GM23338 (cell line): ENCODE measurements around the gene CRACDL. TPM values are rescaled to one million over a fixed set of nuclear protein-coding genes. Genes with fewer than 3 reads are reported as not detected.
A peak's percentile ranks its signal among the peaks of the same experiment; 100 is the strongest.

Source experiments
- ATAC-seq: fragments of 200-7000 bp; cut with Tn5 transposase; 3 replicates; pipeline ENCODE4 v1.9.1; 2020
- DNase-seq: peaks from one replicate; pipeline ENCODE4 v3.0.0-alpha.2; 2015; ENCODE audit warnings: low spot score
- H2AFZ ChIP-seq: fragments of 200-600 bp; sonication (generic); 2 replicates; pipeline ENCODE4 v1.8.0; 2016; ENCODE audit warnings: antibody characterized with exemption, mild to moderate bottlenecking, moderate library complexity
- H3F3A ChIP-seq: fragments of 200-600 bp; sonication (generic); replicated peaks from 2 replicates; pipeline ENCODE4 v1.8.0; 2017; ENCODE audit warnings: antibody characterized with exemption, mixed run types, low read depth
- H3K27ac ChIP-seq: fragments of 200-600 bp; sonication (generic); 2 replicates; pipeline ENCODE4 v1.6.1; 2016; ENCODE audit warnings: low read depth
- H3K27me3 ChIP-seq: fragments of 200-600 bp; sonication (generic); 2 replicates; pipeline ENCODE4 v1.8.0; 2016; ENCODE audit warnings: mild to moderate bottlenecking, mixed run types, moderate library complexity; ENCODE audit not compliant: insufficient read depth
- H3K36me3 ChIP-seq: fragments of 200-600 bp; sonication (generic); 2 replicates; pipeline ENCODE4 v1.8.0; 2016; ENCODE audit warnings: mild to moderate bottlenecking; ENCODE audit not compliant: insufficient read depth
- H3K4me1 ChIP-seq: fragments of 200-600 bp; sonication (generic); 2 replicates; pipeline ENCODE4 v1.8.0; 2016; ENCODE audit warnings: mild to moderate bottlenecking, moderate library complexity; ENCODE audit not compliant: insufficient read depth
- H3K4me2 ChIP-seq: fragments of 200-600 bp; sonication (generic); 2 replicates; pipeline ENCODE4 v1.7.1; 2017; ENCODE audit warnings: mixed run types
- H3K4me3 ChIP-seq: fragments of 200-600 bp; sonication (generic); 2 replicates; pipeline ENCODE4 v1.6.1; 2016; ENCODE audit warnings: mixed run types
- H3K79me2 ChIP-seq: fragments of 200-600 bp; sonication (generic); replicated peaks from 2 replicates; pipeline ENCODE4 v1.8.0; 2017; ENCODE audit warnings: mild to moderate bottlenecking; ENCODE audit not compliant: insufficient read depth
- H3K9me2 ChIP-seq: fragments of 200-600 bp; sonication (generic); 2 replicates; pipeline ENCODE4 v1.8.0; 2017; ENCODE audit not compliant: insufficient read depth
- H4K20me1 ChIP-seq: fragments of 200-600 bp; sonication (generic); replicated peaks from 2 replicates; pipeline ENCODE4 v1.8.0; 2017; ENCODE audit warnings: mild to moderate bottlenecking; ENCODE audit not compliant: insufficient read depth
- H3K27ac Mint-ChIP-seq: 2 replicates; pipeline ENCODE4 v1.8.0; 2020; ENCODE audit warnings: inconsistent platforms, mild to moderate bottlenecking, moderate library complexity, mixed read lengths
- H3K27me3 Mint-ChIP-seq: 3 replicates; pipeline ENCODE4 v1.8.0; 2022; ENCODE audit warnings: low read depth, mild to moderate bottlenecking, moderate library complexity, mixed read lengths, inconsistent platforms; ENCODE audit not compliant: insufficient read depth, poor library complexity
- H3K36me3 Mint-ChIP-seq: 3 replicates; pipeline ENCODE4 v1.8.0; 2021; ENCODE audit warnings: low read depth, mild to moderate bottlenecking, inconsistent platforms, moderate library complexity, mixed read lengths
- H3K4me1 Mint-ChIP-seq: 3 replicates; pipeline ENCODE4 v1.8.0; 2020; ENCODE audit warnings: mild to moderate bottlenecking, inconsistent platforms, mixed read lengths
- H3K4me3 Mint-ChIP-seq: 3 replicates; pipeline ENCODE4 v1.8.0; 2021; ENCODE audit warnings: moderate library complexity, mild to moderate bottlenecking, inconsistent platforms, mixed read lengths
- H3K9me3 Mint-ChIP-seq: 3 replicates; pipeline ENCODE4 v1.8.0; 2020; ENCODE audit warnings: moderate library complexity, mild to moderate bottlenecking, inconsistent platforms, mixed read lengths
- CREB1 ChIP-seq: fragments of 250-450 bp; sonication (Bioruptor Pico); IDR thresholded peaks from 2 replicates; pipeline ENCODE4 v1.5.0; 2020; ENCODE audit warnings: low read depth, mild to moderate bottlenecking, moderate library complexity
- EZH2 ChIP-seq: fragments of 200-600 bp; sonication (generic); IDR thresholded peaks from one replicate; pipeline ENCODE4 v1.8.0; 2017; ENCODE audit warnings: antibody characterized with exemption, mild to moderate bottlenecking, low read depth; ENCODE audit not compliant: unreplicated experiment
- EZH2phosphoT487 ChIP-seq: fragments of 200-600 bp; sonication (generic); IDR thresholded peaks from one replicate; pipeline ENCODE4 v1.8.1; 2018; ENCODE audit warnings: antibody characterized with exemption; ENCODE audit not compliant: unreplicated experiment
- JUNB ChIP-seq: IDR thresholded peaks from one replicate; pipeline ENCODE4 v1.6.1; 2016; ENCODE audit warnings: antibody characterized with exemption; ENCODE audit not compliant: unreplicated experiment
- NANOG ChIP-seq: IDR thresholded peaks from 2 replicates; pipeline ENCODE4 v1.6.1; 2016; ENCODE audit warnings: antibody characterized with exemption, borderline replicate concordance
- POLR2AphosphoS5 ChIP-seq: IDR thresholded peaks from 2 replicates; pipeline ENCODE4 v1.6.1; 2016; ENCODE audit warnings: antibody characterized with exemption, low read depth
- STAT1 ChIP-seq: IDR thresholded peaks from one replicate; pipeline ENCODE4 v1.6.1; 2016; ENCODE audit warnings: antibody characterized with exemption; ENCODE audit not compliant: unreplicated experiment
- ZNF114 ChIP-seq: fragments of 250-450 bp; sonication (Bioruptor Pico); IDR thresholded peaks from 2 replicates; pipeline ENCODE4 v1.5.0; 2020; ENCODE audit warnings: mild to moderate bottlenecking, moderate library complexity
- ZNF331 ChIP-seq: fragments of 250-450 bp; sonication (Bioruptor Pico); IDR thresholded peaks from 2 replicates; pipeline ENCODE4 v1.5.0; 2020; ENCODE audit warnings: low read depth, mild to moderate bottlenecking, moderate library complexity
- polyA plus RNA-seq: library from polyadenylated mRNA; unstranded; fragments of >200 nt; fragmentation: Nextera tagmentation; extraction: Ambion mirVana; gene quantifications from 2 replicates; pipeline ENCODE4 v1.2.1, GENCODE V29; 2016
- total RNA-seq: library from RNA; depleted of rRNA; stranded (reverse); fragments of >200 nt; shearing (Covaris generic); gene quantifications from 2 replicates; pipeline ENCODE4 v1.2.3, GENCODE V29; 2014
- TF ChIP-seq, protein P1 (sequence below), 2 experiments: fragments of 200-600 bp in 1 of 2; sonication (generic) in 1 of 2; conservative IDR thresholded peaks; 2 replicates each; pipeline versions ENCODE4 v1.5.1 to v1.6.1; 2016 to 2017; ENCODE audit warnings: antibody characterized with exemption in 2 of 2, low read depth in 2 of 2, mild to moderate bottlenecking in 2 of 2, moderate library complexity in 1 of 2
- TF ChIP-seq, protein P2 (sequence below): fragments of 250-450 bp; sonication (Bioruptor Pico); IDR thresholded peaks from 2 replicates; pipeline ENCODE4 v1.5.0; 2020; ENCODE audit warnings: mild to moderate bottlenecking, moderate library complexity
- TF ChIP-seq, protein P3 (sequence below): IDR thresholded peaks from one replicate; pipeline ENCODE4 v1.6.1; 2018; ENCODE audit warnings: antibody characterized with exemption; ENCODE audit not compliant: unreplicated experiment
- TF ChIP-seq, protein P4 (sequence below): IDR thresholded peaks from 2 replicates; pipeline ENCODE4 v1.6.1; 2016; ENCODE audit warnings: antibody characterized with exemption

The CRACDL gene
- total and polyA plus RNA-seq, 2 experiments from 2014 or later, result 0.14 to 0.16 TPM

DNA sequence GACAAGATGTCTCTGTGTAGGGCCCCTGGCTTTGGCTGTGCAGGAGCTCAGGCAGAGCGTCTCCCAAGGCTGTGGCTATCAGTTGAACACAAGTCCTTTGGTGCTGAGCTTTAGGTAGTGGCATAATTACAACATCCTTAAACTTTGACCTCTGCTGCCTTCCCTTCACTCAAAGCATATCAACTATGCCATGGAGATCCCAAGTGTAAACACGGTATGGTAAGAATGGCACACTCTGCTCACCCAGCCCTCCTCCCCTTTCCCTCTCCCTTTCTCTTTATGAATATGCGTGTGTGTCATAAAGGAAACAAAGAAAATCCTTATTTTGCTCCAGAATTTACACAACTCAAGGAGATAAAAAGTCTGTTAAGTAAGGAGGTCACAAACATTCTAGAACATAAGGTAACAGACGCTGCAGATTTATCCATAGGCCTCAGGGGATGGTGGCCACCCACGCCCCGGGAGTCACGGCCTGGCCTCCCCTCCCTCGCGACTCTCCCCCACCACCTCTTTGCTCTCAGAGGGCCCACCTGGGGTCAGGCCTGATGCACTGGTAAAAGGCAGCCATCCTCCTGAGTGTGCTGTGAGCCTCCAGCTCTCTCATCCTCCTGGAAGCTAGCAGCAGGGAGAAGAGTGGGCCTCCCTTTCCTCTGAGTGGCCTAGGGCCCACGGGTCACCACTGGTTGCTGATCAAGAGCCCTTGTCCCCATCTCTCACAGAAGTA, 67.3 kb downstream of the CRACDL start:
- H3K79me2 ChIP-seq, result no peaks in the 10 kb centered on the region
- no peaks in the 10 kb centered on the region for H4K20me1 ChIP-seq
- no peaks in the 10 kb centered on the region for H3K36me3 ChIP-seq
- no peaks in the 10 kb centered on the region for H3K27me3 ChIP-seq
- no peak for TF ChIP-seq STAT1
- TF ChIP-seq, protein P1, sequence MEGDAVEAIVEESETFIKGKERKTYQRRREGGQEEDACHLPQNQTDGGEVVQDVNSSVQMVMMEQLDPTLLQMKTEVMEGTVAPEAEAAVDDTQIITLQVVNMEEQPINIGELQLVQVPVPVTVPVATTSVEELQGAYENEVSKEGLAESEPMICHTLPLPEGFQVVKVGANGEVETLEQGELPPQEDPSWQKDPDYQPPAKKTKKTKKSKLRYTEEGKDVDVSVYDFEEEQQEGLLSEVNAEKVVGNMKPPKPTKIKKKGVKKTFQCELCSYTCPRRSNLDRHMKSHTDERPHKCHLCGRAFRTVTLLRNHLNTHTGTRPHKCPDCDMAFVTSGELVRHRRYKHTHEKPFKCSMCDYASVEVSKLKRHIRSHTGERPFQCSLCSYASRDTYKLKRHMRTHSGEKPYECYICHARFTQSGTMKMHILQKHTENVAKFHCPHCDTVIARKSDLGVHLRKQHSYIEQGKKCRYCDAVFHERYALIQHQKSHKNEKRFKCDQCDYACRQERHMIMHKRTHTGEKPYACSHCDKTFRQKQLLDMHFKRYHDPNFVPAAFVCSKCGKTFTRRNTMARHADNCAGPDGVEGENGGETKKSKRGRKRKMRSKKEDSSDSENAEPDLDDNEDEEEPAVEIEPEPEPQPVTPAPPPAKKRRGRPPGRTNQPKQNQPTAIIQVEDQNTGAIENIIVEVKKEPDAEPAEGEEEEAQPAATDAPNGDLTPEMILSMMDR (conservative IDR thresholded peaks at IDR 0.05; ENCODE audit: low read depth in 2 of 2), result no peak
- TF ChIP-seq, protein P2, sequence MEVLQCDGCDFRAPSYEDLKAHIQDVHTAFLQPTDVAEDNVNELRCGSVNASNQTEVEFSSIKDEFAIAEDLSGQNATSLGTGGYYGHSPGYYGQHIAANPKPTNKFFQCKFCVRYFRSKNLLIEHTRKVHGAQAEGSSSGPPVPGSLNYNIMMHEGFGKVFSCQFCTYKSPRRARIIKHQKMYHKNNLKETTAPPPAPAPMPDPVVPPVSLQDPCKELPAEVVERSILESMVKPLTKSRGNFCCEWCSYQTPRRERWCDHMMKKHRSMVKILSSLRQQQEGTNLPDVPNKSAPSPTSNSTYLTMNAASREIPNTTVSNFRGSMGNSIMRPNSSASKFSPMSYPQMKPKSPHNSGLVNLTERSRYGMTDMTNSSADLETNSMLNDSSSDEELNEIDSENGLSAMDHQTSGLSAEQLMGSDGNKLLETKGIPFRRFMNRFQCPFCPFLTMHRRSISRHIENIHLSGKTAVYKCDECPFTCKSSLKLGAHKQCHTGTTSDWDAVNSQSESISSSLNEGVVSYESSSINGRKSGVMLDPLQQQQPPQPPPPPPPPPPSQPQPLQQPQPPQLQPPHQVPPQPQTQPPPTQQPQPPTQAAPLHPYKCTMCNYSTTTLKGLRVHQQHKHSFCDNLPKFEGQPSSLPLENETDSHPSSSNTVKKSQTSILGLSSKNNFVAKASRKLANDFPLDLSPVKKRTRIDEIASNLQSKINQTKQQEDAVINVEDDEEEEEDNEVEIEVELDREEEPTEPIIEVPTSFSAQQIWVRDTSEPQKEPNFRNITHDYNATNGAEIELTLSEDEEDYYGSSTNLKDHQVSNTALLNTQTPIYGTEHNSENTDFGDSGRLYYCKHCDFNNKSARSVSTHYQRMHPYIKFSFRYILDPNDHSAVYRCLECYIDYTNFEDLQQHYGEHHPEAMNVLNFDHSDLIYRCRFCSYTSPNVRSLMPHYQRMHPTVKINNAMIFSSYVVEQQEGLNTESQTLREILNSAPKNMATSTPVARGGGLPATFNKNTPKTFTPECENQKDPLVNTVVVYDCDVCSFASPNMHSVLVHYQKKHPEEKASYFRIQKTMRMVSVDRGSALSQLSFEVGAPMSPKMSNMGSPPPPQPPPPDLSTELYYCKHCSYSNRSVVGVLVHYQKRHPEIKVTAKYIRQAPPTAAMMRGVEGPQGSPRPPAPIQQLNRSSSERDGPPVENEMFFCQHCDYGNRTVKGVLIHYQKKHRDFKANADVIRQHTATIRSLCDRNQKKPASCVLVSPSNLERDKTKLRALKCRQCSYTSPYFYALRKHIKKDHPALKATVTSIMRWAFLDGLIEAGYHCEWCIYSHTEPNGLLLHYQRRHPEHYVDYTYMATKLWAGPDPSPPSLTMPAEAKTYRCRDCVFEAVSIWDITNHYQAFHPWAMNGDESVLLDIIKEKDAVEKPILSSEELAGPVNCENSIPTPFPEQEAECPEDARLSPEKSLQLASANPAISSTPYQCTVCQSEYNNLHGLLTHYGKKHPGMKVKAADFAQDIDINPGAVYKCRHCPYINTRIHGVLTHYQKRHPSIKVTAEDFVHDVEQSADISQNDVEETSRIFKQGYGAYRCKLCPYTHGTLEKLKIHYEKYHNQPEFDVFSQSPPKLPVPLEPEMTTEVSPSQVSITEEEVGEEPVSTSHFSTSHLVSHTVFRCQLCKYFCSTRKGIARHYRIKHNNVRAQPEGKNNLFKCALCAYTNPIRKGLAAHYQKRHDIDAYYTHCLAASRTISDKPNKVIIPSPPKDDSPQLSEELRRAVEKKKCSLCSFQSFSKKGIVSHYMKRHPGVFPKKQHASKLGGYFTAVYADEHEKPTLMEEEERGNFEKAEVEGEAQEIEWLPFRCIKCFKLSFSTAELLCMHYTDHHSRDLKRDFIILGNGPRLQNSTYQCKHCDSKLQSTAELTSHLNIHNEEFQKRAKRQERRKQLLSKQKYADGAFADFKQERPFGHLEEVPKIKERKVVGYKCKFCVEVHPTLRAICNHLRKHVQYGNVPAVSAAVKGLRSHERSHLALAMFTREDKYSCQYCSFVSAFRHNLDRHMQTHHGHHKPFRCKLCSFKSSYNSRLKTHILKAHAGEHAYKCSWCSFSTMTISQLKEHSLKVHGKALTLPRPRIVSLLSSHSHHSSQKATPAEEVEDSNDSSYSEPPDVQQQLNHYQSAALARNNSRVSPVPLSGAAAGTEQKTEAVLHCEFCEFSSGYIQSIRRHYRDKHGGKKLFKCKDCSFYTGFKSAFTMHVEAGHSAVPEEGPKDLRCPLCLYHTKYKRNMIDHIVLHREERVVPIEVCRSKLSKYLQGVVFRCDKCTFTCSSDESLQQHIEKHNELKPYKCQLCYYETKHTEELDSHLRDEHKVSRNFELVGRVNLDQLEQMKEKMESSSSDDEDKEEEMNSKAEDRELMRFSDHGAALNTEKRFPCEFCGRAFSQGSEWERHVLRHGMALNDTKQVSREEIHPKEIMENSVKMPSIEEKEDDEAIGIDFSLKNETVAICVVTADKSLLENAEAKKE (CRISPR knock-in tag), result no peak
- TF ChIP-seq NANOG, result no peak
- TF ChIP-seq ZNF331 (CRISPR knock-in tag), result no peak
- no peak for TF ChIP-seq EZH2
- TF ChIP-seq ZNF114 (CRISPR knock-in tag), result no peak
- no peak for TF ChIP-seq CREB1 (CRISPR knock-in tag)
- TF ChIP-seq JUNB, result no peak
- TF ChIP-seq, protein P3, sequence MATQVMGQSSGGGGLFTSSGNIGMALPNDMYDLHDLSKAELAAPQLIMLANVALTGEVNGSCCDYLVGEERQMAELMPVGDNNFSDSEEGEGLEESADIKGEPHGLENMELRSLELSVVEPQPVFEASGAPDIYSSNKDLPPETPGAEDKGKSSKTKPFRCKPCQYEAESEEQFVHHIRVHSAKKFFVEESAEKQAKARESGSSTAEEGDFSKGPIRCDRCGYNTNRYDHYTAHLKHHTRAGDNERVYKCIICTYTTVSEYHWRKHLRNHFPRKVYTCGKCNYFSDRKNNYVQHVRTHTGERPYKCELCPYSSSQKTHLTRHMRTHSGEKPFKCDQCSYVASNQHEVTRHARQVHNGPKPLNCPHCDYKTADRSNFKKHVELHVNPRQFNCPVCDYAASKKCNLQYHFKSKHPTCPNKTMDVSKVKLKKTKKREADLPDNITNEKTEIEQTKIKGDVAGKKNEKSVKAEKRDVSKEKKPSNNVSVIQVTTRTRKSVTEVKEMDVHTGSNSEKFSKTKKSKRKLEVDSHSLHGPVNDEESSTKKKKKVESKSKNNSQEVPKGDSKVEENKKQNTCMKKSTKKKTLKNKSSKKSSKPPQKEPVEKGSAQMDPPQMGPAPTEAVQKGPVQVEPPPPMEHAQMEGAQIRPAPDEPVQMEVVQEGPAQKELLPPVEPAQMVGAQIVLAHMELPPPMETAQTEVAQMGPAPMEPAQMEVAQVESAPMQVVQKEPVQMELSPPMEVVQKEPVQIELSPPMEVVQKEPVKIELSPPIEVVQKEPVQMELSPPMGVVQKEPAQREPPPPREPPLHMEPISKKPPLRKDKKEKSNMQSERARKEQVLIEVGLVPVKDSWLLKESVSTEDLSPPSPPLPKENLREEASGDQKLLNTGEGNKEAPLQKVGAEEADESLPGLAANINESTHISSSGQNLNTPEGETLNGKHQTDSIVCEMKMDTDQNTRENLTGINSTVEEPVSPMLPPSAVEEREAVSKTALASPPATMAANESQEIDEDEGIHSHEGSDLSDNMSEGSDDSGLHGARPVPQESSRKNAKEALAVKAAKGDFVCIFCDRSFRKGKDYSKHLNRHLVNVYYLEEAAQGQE, result no peak
- TF ChIP-seq, protein P4, sequence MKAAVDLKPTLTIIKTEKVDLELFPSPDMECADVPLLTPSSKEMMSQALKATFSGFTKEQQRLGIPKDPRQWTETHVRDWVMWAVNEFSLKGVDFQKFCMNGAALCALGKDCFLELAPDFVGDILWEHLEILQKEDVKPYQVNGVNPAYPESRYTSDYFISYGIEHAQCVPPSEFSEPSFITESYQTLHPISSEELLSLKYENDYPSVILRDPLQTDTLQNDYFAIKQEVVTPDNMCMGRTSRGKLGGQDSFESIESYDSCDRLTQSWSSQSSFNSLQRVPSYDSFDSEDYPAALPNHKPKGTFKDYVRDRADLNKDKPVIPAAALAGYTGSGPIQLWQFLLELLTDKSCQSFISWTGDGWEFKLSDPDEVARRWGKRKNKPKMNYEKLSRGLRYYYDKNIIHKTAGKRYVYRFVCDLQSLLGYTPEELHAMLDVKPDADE, result no peak
- TF ChIP-seq EZH2phosphoT487, result no peak
- no peak for TF ChIP-seq POLR2AphosphoS5
- peaks cover 14% of the 10 kb centered on the region for H3K4me1 Mint-ChIP-seq
- no peaks in the 10 kb centered on the region for H3F3A ChIP-seq
- no peak overlapping the region for H3K27ac ChIP-seq
- no peak overlapping the region for H3K4me3 ChIP-seq
- H3K27ac Mint-ChIP-seq, result no peak overlapping the region
- H3K4me3 Mint-ChIP-seq, result no peak overlapping the region
- peak; percentile 40 for ATAC-seq
- peaks cover 3% of the 10 kb centered on the region for H3K27me3 Mint-ChIP-seq
- DNase-seq, result no peak
- no peak overlapping the region for H3K4me2 ChIP-seq
- H3K36me3 Mint-ChIP-seq, result no peaks in the 10 kb centered on the region
- H3K4me1 ChIP-seq, result no peaks in the 10 kb centered on the region
- H2AFZ ChIP-seq, result peak overlapping the region; percentile 59; the same call in 1 of the 2 replicates
- no peaks in the 10 kb centered on the region for H3K9me3 Mint-ChIP-seq
- H3K9me2 ChIP-seq, result no peaks in the 10 kb centered on the region
